Mucosa of rectum (tissue), 2 donors: ENCODE data around the gene DNAJC30.

Source experiments
- H3K27ac ChIP-seq, 2 donors: one replicate each; pipeline ENCODE4 v1.7.0; 2013; ENCODE audit warnings: inconsistent platforms in 2 of 2, low read depth in 2 of 2, low read length in 2 of 2
- H3K27me3 ChIP-seq, 2 donors: one replicate each; pipeline ENCODE4 v1.7.0; 2013; ENCODE audit warnings: low read length in 2 of 2; ENCODE audit not compliant: control insufficient read depth in 2 of 2, insufficient read depth in 2 of 2
- H3K36me3 ChIP-seq, 2 donors: one replicate each; pipeline ENCODE4 v1.7.0; 2013; ENCODE audit warnings: low read length in 2 of 2; ENCODE audit not compliant: control insufficient read depth in 2 of 2, insufficient read depth in 2 of 2
- H3K4me1 ChIP-seq, 2 donors: one replicate each; pipeline ENCODE4 v1.7.0; 2013; ENCODE audit warnings: low read length in 2 of 2, mild to moderate bottlenecking in 1 of 2; ENCODE audit not compliant: control insufficient read depth in 2 of 2, insufficient read depth in 2 of 2
- H3K4me3 ChIP-seq, 2 donors: one replicate each; pipeline ENCODE4 v1.7.0; 2013; ENCODE audit warnings: low read length in 2 of 2
- H3K9ac ChIP-seq, 2 donors: one replicate each; pipeline ENCODE4 v1.7.0; 2013; ENCODE audit warnings: low read length in 2 of 2, low read depth in 1 of 2, mild to moderate bottlenecking in 1 of 2
- H3K9me3 ChIP-seq, 2 donors: one replicate each; pipeline ENCODE4 v1.7.0; 2013; ENCODE audit warnings: low read length in 2 of 2; ENCODE audit not compliant: control insufficient read depth in 2 of 2
- donor health status: healthy.
- donor health status: Normal muscosa, but diverticular disease.

The DNAJC30 gene

DNA sequence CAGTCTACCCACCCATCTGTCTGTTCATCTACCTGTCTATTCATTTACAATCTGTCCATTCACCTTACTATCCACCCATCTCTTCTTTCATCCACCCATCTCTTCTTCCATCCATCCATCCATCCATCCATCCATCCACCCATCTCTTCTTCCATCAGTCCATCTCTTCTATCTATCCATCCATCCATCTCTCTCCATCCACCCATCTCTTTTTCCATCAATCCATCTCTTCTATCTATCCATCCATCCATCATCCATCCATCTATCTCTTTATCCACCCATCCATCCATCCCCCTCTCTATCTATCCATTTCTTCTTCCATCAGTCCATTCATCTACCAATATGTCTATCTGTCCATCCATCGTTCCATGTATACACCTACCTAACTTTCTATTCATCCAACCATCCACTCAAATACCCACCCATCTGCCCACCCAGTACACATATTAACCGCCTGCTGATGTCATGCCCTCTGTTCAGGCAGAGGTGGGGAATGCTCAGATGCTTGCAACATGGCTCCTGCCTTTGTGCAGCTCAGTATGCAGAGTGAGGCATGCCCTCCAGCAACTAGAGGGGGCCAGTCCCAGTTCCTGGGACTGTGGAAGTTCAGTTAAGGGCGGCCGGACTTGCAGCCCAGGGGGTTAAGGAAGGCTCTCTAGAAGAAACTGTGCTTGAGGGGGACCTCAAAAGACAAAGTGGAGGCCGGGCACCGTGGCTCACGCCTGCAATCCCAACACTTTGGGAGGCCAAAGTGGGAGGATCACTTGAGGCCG, 47.6 kb downstream of the DNAJC30 start:
- no peaks in the 10 kb centered on the region for H3K4me1 ChIP-seq
- H3K36me3 ChIP-seq = no peaks in the 10 kb centered on the region
- H3K9ac ChIP-seq = no peak overlapping the region
- H3K4me3 ChIP-seq = no peak overlapping the region
- H3K9me3 ChIP-seq = no peaks in the 10 kb centered on the region
- H3K27me3 ChIP-seq = no peaks in the 10 kb centered on the region
- H3K27ac ChIP-seq = no peak overlapping the region

DNA sequence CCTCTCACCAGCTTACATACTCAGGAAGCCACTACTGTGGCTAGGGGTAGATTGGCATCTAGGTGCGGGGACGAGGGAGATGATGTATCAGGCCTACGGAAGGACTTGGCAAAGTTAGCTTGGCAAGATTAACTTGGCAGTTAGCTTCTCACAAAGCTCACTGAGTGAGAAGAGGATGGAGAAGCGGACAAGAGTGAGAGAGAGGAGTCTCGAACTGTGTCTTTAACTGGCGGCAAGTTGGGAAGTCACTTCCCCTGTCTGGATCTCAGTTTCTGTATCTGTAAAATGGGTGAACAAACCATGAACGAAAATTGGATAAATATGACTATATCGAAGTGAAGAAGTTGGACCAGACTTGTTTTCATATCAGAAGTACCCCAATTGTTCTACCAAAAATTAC, 49.4 kb downstream of the DNAJC30 start:
- Histone ChIP-seq H3K36me3 (no peaks in the 10 kb centered on the region), H3K27ac (no peak overlapping the region), H3K4me3 (no peak overlapping the region), H3K4me1 (no peaks in the 10 kb centered on the region), H3K9me3 (no peaks in the 10 kb centered on the region), H3K27me3 (no peaks in the 10 kb centered on the region), H3K9ac (no peak overlapping the region)

DNA sequence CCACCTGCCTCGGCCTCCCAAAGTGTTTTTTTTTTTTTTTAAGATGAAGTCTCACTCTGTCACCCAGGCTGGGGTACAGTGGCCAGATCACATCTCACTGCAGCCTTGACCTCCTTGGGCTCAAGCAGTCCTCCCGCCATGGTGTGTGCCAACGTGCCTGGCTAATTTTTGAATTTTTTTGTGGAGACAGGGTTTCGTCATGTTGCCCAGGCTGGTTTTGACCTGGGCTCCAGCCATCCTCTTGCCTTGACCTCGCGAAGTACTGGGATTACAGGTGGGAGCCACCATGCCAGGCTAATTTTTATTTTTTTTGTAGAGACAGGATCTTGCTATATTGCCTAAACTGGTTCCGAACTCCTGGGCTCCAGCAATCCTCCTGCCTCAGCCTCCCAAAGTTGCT, 49.9 kb downstream of the DNAJC30 start:
- H3K9me3 ChIP-seq = no peaks in the 10 kb centered on the region
- no peaks in the 10 kb centered on the region for H3K4me1 ChIP-seq
- H3K9ac ChIP-seq = no peak overlapping the region
- H3K36me3 ChIP-seq = no peaks in the 10 kb centered on the region
- peaks cover 0 to 2% of the 10 kb centered on the region in 2 donors for H3K27me3 ChIP-seq
- no peak overlapping the region for H3K27ac ChIP-seq
- H3K4me3 ChIP-seq = no peak overlapping the region

DNA sequence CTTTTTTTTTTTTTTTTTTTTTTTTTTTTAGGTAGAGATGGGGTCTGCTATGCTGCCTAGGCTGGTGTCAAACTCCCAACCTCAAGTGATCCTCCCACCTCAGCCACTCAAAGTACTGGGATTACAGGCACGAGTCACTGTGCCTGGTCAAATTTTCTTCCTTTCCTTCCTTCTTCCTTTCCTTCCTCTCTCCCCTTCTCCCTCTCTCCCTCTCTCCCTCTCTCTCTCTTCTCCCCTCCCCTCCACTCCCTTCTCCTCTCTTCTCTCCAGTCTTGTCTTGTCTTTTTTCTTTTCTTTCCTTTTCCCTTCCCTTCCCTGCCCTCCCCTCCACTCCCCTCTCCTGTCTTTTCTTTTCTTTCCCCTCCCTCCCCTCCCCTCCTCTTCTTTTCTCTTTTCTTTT, 51.7 kb downstream of the DNAJC30 start:
- Histone ChIP-seq H3K9me3 (no peaks in the 10 kb centered on the region), H3K36me3 (no peaks in the 10 kb centered on the region), H3K27ac (no peak overlapping the region), H3K4me3 (no peak overlapping the region), H3K4me1 (no peaks in the 10 kb centered on the region), H3K27me3 (peaks cover 6 to 11% of the 10 kb centered on the region in 2 donors), H3K9ac (no peak overlapping the region)
